ENCODE results near the gene RNF151.

RNF151 gene

DNA sequence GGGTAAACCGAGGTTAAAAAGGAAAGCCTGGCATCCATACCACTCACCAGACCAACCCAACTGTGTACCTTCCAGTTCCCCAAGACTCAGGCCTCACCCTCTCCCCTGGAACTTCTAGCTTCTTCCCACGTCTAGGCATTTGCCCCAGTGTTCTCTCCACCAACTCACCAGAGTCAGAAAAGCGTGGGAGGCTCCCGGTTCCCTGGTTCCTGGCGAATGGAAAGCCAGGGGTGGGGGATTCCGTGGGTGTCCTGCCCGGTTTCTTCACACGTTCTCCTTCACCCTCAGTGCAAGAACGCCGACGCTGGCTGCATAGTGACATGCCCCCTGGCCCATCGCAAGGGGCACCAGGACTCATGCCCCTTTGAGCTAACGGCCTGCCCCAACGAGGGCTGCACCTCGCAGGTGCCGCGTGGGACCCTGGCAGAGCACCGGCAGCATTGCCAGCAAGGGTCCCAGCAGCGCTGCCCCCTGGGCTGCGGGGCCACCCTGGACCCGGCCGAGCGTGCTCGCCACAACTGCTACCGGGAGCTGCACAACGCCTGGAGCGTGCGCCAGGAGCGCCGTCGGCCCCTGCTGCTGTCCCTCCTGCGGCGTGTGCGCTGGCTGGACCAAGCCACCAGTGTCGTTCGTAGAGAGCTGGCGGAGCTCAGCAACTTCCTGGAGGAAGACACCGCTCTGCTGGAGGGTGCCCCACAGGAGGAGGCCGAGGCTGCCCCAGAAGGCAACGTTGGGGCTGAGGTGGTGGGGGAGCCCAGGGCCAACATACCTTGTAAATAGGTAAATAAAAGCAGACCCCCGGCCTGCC, 1.7 kb downstream of the RNF151 start:
- no peak overlapping the region for H3K27ac Mint-ChIP-seq (ENCODE audit: low read depth)
- no peaks in the 10 kb centered on the region for H3K9me3 Mint-ChIP-seq
- peaks cover 35% of the 10 kb centered on the region for H3K36me3 Mint-ChIP-seq (ENCODE audit: insufficient read depth)
- ATAC-seq (replicated peaks; ENCODE audit: extremely low read depth, poor library complexity, severe bottlenecking) (no peak), DNase-seq (ENCODE audit: low spot score in 2 of 2) (no peak)
- no peaks in the 10 kb centered on the region for H3K27me3 Mint-ChIP-seq
- H3K4me3 Mint-ChIP-seq: no peak overlapping the region
- peaks cover 47% of the 10 kb centered on the region for H3K4me1 Mint-ChIP-seq

DNA sequence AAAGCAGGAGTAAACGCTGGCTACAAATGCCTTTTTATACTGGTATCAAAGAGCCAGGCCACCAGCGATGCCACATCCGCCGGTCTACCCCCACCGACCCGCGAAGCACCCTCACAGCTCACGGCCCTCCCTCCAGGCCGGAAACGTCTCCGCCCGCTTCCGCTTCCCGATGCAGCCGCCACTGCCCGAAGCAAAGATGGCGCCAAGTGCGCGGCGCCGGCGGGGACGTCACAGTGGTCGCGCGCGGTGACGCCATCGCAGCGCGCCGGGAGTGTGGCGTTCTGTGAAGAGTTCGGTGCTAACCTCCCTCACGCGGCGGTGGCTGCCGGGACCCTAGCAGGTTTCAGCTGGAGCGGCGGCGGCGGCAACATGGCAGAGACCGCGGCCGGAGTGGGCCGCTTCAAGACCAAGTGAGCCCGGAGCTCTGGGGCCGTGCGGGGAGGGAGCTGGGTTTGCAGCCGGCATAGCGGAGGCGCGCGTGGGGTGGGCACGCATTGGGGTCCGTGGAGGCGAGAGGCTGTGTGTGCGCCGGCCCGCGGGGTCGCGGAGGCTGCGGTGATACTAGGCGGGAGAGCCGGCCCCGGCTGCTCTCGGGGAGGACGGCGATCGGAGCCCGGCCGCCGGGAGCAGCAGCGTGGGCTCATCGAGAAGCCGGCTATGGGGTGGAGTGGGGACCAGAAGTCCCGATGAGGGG, 5.3 kb downstream of the RNF151 start, which contains the start of gene TBL3:
TBL3 (plus strand) TSS at position 258 of the 694 bp plus-strand sequence; CDS start at position 370, 112 bp downstream.
- no peaks in the 10 kb centered on the region for H3K27me3 Mint-ChIP-seq
- H3K36me3 Mint-ChIP-seq (ENCODE audit: insufficient read depth): peaks cover 22% of the 10 kb centered on the region

DNA sequence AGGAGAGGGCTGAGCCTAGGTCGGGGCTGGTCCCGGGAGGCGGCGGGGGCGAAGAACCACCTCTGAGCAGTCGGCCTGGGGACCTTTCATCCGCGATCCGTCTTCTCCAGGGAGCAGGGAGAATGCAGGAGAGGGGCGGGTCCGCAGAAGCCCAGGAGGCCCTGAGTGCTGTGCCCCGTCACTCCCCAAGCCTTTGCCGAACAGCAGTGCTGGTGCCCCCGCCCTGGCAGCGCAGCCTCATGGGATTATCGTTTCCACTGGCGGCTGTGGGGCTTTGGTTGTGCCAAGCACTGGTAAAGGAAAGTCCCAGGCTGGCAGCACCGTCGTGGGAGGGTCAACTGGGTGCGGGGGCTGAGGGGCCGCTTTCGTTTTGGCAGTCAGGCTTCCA, 5.8 kb downstream of the RNF151 start:
- H3K27ac Mint-ChIP-seq (ENCODE audit: low read depth): peak overlapping the region; percentile 94
- peak overlapping the region; percentile 99 for H3K4me3 Mint-ChIP-seq
- peaks cover 22% of the 10 kb centered on the region for H3K36me3 Mint-ChIP-seq (ENCODE audit: insufficient read depth)
- no peak for ATAC-seq (replicated peaks; ENCODE audit: extremely low read depth, poor library complexity, severe bottlenecking)
- no peak for DNase-seq (ENCODE audit: low spot score in 2 of 2)
- H3K27me3 Mint-ChIP-seq: no peaks in the 10 kb centered on the region
- H3K4me1 Mint-ChIP-seq: peaks cover 22% of the 10 kb centered on the region
- no peaks in the 10 kb centered on the region for H3K9me3 Mint-ChIP-seq

More for the DNA sequence above, 5.3 kb downstream of the RNF151 start, which contains the start of gene TBL3:
- Mint-ChIP-seq H3K27ac (ENCODE audit: low read depth) (peak within 1 kb of the TSS; percentile 94), H3K4me3 (peak within 1 kb of the TSS; percentile 99), H3K4me1 (peaks cover 22% of the 10 kb centered on the region), H3K9me3 (no peaks in the 10 kb centered on the region)
- DNase-seq (ENCODE audit: low spot score in 2 of 2): peak; percentile 94 to 97
- ATAC-seq (replicated peaks; ENCODE audit: extremely low read depth, poor library complexity, severe bottlenecking): peak; percentile 99

DNA sequence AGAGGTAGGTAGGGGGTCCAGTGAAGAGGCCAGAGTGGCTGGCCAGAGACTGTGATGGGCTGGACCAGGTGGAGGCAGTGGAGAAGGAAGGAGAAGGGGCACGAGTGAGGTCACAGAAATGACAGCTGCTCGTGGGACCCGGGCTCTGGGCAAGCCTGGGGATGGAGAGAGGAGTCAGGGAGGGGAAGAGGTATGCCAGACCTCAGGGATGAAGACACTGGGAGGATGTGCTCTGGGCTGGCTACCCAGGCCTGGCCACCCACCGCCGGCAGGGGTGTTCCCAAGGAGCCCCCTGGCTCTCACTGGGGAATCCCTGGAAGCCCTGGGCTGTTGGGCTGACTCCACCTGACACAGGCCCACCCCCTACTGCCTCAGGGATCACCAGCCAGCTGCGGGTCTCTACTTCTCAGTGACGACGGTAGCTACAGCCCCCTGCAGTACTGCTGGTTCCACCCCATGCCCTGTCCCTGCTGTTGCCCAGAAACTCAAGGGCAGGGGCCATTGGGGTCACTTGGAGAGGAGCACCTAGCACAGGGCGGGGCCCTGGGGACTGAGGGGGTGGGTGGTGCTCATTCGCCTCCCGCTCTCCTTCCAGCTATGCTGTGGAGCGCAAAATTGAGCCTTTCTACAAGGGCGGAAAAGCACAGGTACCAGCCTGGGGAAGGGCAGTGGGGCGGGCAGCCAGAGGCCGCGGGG, 7.0 kb downstream of the RNF151 start:
- Mint-ChIP-seq H3K4me3 (no peak overlapping the region), H3K27ac (ENCODE audit: low read depth) (no peak overlapping the region), H3K36me3 (ENCODE audit: insufficient read depth) (peaks cover 28% of the 10 kb centered on the region), H3K9me3 (no peaks in the 10 kb centered on the region), H3K27me3 (no peaks in the 10 kb centered on the region), H3K4me1 (peaks cover 22% of the 10 kb centered on the region)
- DNase-seq (ENCODE audit: low spot score in 2 of 2) (no peak), ATAC-seq (replicated peaks; ENCODE audit: extremely low read depth, poor library complexity, severe bottlenecking) (no peak)

DNA sequence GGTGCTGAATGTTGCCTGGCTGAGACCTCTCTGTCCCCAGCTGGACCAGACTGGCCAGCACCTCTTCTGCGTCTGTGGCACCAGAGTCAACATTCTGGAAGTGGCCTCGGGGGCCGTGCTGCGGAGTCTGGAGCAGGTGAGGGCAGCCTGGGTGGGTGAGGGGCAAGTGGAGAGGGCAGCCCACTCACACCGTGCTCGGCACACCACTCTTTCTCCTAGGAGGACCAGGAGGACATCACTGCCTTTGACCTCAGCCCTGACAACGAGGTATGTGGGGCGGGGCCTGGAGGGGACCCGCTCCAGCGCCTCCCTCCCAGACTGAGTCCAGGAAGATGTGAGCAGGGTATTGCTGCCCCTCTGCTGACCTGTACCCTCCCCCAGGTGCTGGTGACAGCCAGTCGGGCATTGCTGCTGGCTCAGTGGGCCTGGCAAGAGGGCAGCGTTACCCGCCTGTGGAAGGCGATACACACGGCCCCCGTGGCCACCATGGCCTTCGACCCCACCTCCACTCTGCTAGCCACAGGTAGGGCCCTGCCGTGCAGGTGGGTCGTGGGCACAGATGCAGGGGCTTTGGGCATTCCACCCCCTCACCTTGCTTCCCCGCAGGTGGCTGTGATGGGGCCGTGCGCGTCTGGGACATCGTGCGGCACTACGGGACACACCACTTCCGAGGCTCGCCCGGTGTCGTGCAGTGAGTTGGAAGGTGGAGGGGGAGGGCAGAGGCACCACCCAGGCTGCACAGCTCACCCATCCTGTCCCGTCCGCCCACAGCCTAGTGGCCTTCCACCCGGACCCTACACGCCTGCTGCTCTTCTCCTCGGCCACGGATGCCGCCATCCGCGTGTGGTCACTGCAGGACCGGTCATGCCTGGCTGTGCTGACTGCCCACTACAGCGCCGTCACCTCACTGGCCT, 7.8 kb downstream of the RNF151 start:
- ATAC-seq (replicated peaks; ENCODE audit: extremely low read depth, poor library complexity, severe bottlenecking): no peak
- peaks cover 22% of the 10 kb centered on the region for H3K4me1 Mint-ChIP-seq

DNA sequence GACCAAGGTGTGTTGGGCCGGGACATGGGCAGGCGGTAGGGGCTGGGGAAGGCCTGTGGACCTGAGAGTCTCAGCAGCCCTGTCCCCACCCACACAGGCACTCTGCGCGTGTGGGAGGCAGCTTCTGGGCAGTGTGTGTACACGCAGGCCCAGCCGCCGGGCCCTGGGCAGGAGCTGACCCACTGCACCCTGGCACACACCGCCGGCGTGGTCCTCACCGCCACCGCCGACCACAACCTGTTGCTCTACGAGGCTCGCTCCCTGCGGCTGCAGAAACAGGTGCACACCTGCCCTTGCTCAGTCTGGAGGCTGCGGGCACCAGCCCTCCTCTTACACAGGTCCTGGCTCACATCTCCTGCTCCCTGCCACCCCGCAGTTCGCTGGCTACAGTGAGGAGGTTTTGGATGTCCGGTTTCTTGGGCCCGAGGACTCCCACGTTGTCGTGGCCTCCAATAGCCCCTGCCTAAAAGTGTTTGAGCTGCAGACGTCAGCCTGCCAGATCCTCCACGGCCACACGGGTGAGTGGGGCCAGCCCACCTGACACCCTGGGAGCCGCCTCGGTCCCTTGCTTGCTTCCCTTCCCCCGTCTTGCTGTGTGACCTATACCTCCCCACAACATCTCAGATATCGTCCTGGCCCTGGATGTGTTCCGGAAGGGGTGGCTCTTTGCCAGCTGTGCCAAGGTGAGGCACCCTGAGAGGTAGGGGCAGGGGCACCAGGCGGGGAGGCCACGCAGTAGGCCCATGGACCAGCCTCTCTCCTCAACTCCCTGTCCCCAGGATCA, 9.0 kb downstream of the RNF151 start:
- no peaks in the 10 kb centered on the region for H3K27me3 Mint-ChIP-seq
- no peak overlapping the region for H3K4me3 Mint-ChIP-seq
- peaks cover 32% of the 10 kb centered on the region for H3K36me3 Mint-ChIP-seq (ENCODE audit: insufficient read depth)
- no peak overlapping the region for H3K27ac Mint-ChIP-seq (ENCODE audit: low read depth)
- ATAC-seq (replicated peaks; ENCODE audit: extremely low read depth, poor library complexity, severe bottlenecking) (no peak), DNase-seq (ENCODE audit: low spot score in 2 of 2) (no peak)
- peaks cover 22% of the 10 kb centered on the region for H3K4me1 Mint-ChIP-seq
- no peaks in the 10 kb centered on the region for H3K9me3 Mint-ChIP-seq

More for the DNA sequence above, 7.8 kb downstream of the RNF151 start:
- H3K4me3 Mint-ChIP-seq: peak overlapping the region; percentile 27
- no peaks in the 10 kb centered on the region for H3K27me3 Mint-ChIP-seq
- DNase-seq (ENCODE audit: low spot score in 2 of 2): no peak
- H3K9me3 Mint-ChIP-seq: no peaks in the 10 kb centered on the region
- H3K36me3 Mint-ChIP-seq (ENCODE audit: insufficient read depth): peaks cover 30% of the 10 kb centered on the region
- H3K27ac Mint-ChIP-seq (ENCODE audit: low read depth): no peak overlapping the region

DNA sequence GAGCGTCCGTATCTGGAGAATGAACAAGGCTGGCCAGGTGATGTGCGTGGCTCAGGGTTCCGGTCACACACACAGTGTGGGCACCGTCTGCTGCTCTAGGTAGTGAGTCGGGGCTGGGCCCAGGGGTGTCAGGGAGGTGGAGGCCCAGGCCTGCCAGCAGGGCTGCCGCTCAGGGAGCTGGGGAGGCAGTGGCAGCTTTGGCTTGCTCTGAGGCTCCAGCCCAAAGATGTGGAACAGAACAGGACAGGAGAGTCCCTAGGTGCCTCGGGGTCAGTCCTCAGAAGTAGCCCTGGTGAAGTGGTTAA, 9.5 kb downstream of the RNF151 start:
- peaks cover 17% of the 10 kb centered on the region for H3K4me1 Mint-ChIP-seq
- H3K27me3 Mint-ChIP-seq: no peaks in the 10 kb centered on the region
- ATAC-seq (replicated peaks; ENCODE audit: extremely low read depth, poor library complexity, severe bottlenecking): no peak

DNA sequence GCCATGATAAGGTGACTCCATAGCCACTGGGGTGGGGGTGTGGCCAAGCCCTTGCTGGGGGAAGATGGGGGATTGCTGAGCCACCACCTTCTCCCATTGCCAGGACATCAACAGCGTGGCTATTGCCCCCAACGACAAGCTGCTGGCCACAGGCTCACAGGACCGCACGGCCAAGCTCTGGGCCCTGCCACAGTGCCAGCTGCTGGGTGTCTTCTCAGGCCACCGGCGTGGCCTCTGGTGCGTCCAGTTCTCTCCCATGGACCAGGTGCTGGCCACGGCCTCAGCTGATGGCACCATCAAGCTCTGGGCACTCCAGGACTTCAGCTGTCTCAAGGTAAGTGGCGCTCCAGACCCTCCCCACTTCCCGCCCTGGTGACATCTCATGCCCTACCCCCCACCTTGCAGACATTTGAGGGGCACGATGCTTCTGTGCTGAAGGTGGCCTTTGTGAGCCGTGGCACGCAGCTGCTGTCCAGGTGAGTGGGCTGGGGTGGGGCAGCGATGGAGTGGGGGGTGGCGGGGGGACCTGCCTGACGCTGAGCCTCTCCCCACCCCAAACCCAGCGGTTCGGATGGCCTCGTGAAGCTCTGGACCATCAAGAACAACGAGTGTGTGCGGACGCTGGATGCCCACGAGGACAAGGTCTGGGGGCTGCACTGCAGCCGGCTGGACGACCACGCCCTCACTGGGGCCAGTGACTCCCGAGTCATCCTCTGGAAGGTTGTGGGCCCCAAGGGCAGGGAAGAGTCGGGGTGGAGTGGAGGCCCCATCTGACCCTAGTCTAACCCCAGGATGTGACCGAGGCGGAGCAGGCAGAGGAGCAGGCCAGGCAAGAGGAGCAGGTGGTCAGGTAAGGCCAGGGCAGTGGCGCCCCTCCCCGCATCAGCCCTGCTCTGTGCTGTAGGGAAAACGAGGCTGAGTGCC, 10.6 kb downstream of the RNF151 start:
- H3K36me3 Mint-ChIP-seq (ENCODE audit: insufficient read depth): peaks cover 25% of the 10 kb centered on the region
- ATAC-seq (replicated peaks; ENCODE audit: extremely low read depth, poor library complexity, severe bottlenecking): no peak
- no peak overlapping the region for H3K27ac Mint-ChIP-seq (ENCODE audit: low read depth)
- H3K27me3 Mint-ChIP-seq: peaks cover 3% of the 10 kb centered on the region
- DNase-seq (ENCODE audit: low spot score in 2 of 2): no peak
- peaks cover 7% of the 10 kb centered on the region for H3K4me1 Mint-ChIP-seq
- H3K4me3 Mint-ChIP-seq: no peak overlapping the region
- no peaks in the 10 kb centered on the region for H3K9me3 Mint-ChIP-seq

More for the DNA sequence above, 9.5 kb downstream of the RNF151 start:
- no peak overlapping the region for H3K27ac Mint-ChIP-seq (ENCODE audit: low read depth)
- H3K9me3 Mint-ChIP-seq: no peaks in the 10 kb centered on the region
- DNase-seq (ENCODE audit: low spot score in 2 of 2): no peak
- H3K4me3 Mint-ChIP-seq: no peak overlapping the region
- peaks cover 31% of the 10 kb centered on the region for H3K36me3 Mint-ChIP-seq (ENCODE audit: insufficient read depth)

DNA sequence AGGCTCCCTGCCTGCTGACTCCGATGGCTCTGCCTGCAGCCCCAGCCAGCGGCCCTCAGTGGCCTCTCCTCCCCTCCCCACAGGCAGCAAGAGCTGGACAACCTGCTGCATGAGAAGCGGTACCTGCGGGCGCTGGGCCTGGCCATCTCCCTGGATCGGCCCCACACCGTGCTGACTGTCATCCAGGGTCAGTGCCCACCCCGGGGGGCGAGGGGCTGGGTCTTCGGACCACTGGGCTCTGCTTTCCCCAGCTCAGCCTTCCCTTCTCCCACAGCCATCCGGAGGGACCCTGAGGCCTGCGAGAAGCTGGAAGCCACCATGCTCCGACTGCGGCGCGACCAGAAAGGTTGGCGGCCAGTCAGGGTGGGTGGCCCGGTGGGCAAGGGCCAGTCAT, 11.2 kb downstream of the RNF151 start:
- H3K27me3 Mint-ChIP-seq: peaks cover 10% of the 10 kb centered on the region
- H3K27ac Mint-ChIP-seq (ENCODE audit: low read depth): no peak overlapping the region
- H3K9me3 Mint-ChIP-seq: no peaks in the 10 kb centered on the region
- H3K4me1 Mint-ChIP-seq: peaks cover 5% of the 10 kb centered on the region
- ATAC-seq (replicated peaks; ENCODE audit: extremely low read depth, poor library complexity, severe bottlenecking) (no peak), DNase-seq (ENCODE audit: low spot score in 2 of 2) (no peak)
- peaks cover 23% of the 10 kb centered on the region for H3K36me3 Mint-ChIP-seq (ENCODE audit: insufficient read depth)
- no peak overlapping the region for H3K4me3 Mint-ChIP-seq

DNA sequence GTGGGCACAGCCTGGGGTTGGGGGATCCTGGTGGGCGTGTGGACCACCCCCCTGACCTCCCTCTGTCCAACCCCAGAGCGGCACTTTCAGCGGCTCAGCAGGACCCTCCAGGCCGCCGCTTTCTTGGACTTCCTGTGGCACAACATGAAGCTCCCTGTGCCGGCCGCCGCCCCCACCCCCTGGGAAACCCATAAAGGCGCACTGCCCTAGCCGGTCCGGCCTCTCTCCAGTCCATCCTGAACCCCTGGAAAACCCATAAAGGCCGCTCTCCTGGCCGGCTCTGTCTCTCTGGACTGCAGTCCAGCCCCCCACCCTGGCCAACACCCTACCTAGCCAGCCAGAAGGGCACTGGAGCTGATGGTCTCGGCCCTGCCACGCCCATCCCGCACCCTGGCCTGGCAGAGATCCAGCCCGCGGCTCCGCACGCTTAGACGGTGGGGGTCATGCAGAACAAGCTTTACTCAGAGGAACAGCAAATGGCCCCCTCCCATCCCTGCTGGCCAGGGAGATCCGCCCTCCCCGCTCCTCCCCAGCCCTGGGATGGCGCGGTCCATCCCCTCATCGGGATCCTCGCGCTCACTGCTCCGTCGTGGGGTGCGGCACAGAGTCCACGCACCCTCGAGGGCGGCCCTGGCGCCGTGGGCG, 11.9 kb downstream of the RNF151 start:
- ATAC-seq (replicated peaks; ENCODE audit: extremely low read depth, poor library complexity, severe bottlenecking): no peak
- Mint-ChIP-seq H3K9me3 (no peaks in the 10 kb centered on the region), H3K27me3 (peaks cover 14% of the 10 kb centered on the region), H3K4me3 (no peak overlapping the region), H3K4me1 (peaks cover 5% of the 10 kb centered on the region), H3K36me3 (ENCODE audit: insufficient read depth) (peaks cover 23% of the 10 kb centered on the region), H3K27ac (ENCODE audit: low read depth) (no peak overlapping the region)
- DNase-seq (ENCODE audit: low spot score in 2 of 2): no peak
